GM23248 (cell line): Measurements from ENCODE around the gene NPBWR2. TPM values are rescaled to one million over a fixed set of nuclear protein-coding genes. Genes with fewer than 3 reads are reported as not detected.

Experiments
- DNase-seq: peaks from one replicate; pipeline ENCODE4 v3.0.0-alpha.2; 2015
- H2AFZ ChIP-seq: fragments of 200-600 bp; sonication (generic); 2 replicates; pipeline ENCODE4 v1.6.1; 2016; ENCODE audit warnings: antibody characterized with exemption
- H3F3A ChIP-seq: fragments of 200-600 bp; sonication (generic); 2 replicates; pipeline ENCODE4 v1.6.1; 2016; ENCODE audit warnings: mild to moderate bottlenecking, antibody characterized with exemption, mixed run types; ENCODE audit not compliant: insufficient read depth
- H3K27ac ChIP-seq: fragments of 200-600 bp; sonication (generic); 2 replicates; pipeline ENCODE4 v1.5.1; 2016; ENCODE audit warnings: mild to moderate bottlenecking
- H3K27me3 ChIP-seq: fragments of 200-600 bp; sonication (generic); replicated peaks from 2 replicates; pipeline ENCODE4 v1.6.1; 2016; ENCODE audit warnings: mild to moderate bottlenecking; ENCODE audit not compliant: insufficient read depth
- H3K36me3 ChIP-seq: fragments of 200-600 bp; sonication (generic); 2 replicates; pipeline ENCODE4 v1.6.1; 2016; ENCODE audit warnings: low read depth, mild to moderate bottlenecking
- H3K4me1 ChIP-seq: fragments of 200-600 bp; sonication (generic); 2 replicates; pipeline ENCODE4 v1.6.1; 2016; ENCODE audit warnings: mild to moderate bottlenecking; ENCODE audit not compliant: insufficient read depth
- H3K4me2 ChIP-seq: fragments of 200-600 bp; sonication (generic); one replicate; pipeline ENCODE4 v1.6.1; 2016; ENCODE audit warnings: mild to moderate bottlenecking; ENCODE audit not compliant: unreplicated experiment
- H3K4me3 ChIP-seq: fragments of 200-600 bp; sonication (generic); 2 replicates; pipeline ENCODE4 v1.5.1; 2016; ENCODE audit warnings: mild to moderate bottlenecking
- H3K79me2 ChIP-seq: fragments of 200-600 bp; sonication (generic); 2 replicates; pipeline ENCODE4 v1.6.1; 2016; ENCODE audit warnings: mild to moderate bottlenecking; ENCODE audit not compliant: insufficient read depth
- H3K9ac ChIP-seq: fragments of 200-600 bp; sonication (generic); 2 replicates; pipeline ENCODE4 v1.6.1; 2016; ENCODE audit warnings: mild to moderate bottlenecking
- H3K9me2 ChIP-seq: fragments of 200-600 bp; sonication (generic); 2 replicates; pipeline ENCODE4 v1.6.1; 2016; ENCODE audit warnings: mixed run types, mild to moderate bottlenecking, moderate library complexity; ENCODE audit not compliant: insufficient read depth
- H3K9me3 ChIP-seq: fragments of 200-600 bp; sonication (generic); one replicate; pipeline ENCODE4 v1.6.1; 2017; ENCODE audit warnings: low read depth
- H4K20me1 ChIP-seq: fragments of 200-600 bp; sonication (generic); 2 replicates; pipeline ENCODE4 v1.6.0; 2016; ENCODE audit not compliant: insufficient read depth
- EZH2 ChIP-seq: fragments of 200-600 bp; sonication (generic); IDR thresholded peaks from 2 replicates; pipeline ENCODE4 v1.6.1; 2018; ENCODE audit warnings: antibody characterized with exemption, mild to moderate bottlenecking; ENCODE audit not compliant: insufficient read depth, poor library complexity, severe bottlenecking
- EZH2phosphoT487 ChIP-seq: fragments of 200-600 bp; sonication (generic); IDR thresholded peaks from 2 replicates; pipeline ENCODE4 v1.6.1; 2018; ENCODE audit warnings: antibody characterized with exemption, moderate library complexity, mild to moderate bottlenecking, low read depth; ENCODE audit not compliant: insufficient read depth
- WGBS, 2 experiments: methylation state at CpG; one replicate each; pipeline ENCODE4 v1.1.6; 2015 to 2017; ENCODE audit warnings: low lambda C conversion rate in 2 of 2, low coverage in 1 of 2; ENCODE audit errors: missing lambda C conversion rate in 2 of 2; 5-methylcytosine and 5-hydroxymethylcytosine counted together
- in situ Hi-C: fragments of 300-500 bp; cut with MboI; formaldehyde crosslinking; loops from 2 replicates; pipeline ENCODE4 v1.15.0; 2020
- polyA plus RNA-seq: library from polyadenylated mRNA; unstranded; fragments of >200 nt; fragmentation: Nextera tagmentation; extraction: Ambion mirVana; gene quantifications from 2 replicates; pipeline ENCODE4 v1.2.1, GENCODE V29; 2016
- total RNA-seq: library from RNA; depleted of rRNA; stranded (reverse); fragments of >200 nt; shearing (Covaris generic); gene quantifications from 2 replicates; pipeline ENCODE4 v1.2.3, GENCODE V29; 2014

The NPBWR2 gene
- total and polyA plus RNA-seq, 2 experiments from 2014 or later, result not detected

DNA sequence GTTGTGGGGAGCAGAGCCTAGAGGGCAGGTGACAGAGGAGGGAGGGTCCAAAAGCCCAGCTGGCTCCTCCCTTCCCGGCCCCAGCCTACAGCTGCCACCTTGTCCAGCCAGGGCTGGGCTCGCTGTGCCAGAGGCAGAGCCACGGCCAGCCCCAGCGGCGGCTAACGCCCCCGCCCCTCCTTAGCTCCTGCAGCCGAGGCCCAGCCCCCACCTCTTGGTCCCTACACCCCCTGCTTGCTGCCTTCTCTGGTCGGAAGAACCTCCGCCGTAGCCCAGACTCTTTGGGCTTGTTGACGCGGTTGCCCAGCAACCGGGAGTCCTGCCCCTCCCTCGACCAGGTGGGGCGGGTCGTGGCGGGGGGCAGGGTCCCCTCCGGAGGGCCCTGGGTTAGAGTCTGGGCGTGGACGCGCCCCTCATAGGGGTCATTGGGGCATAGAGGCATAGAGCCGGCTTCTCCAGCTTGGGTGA, 22.6 kb downstream of the NPBWR2 start:
- Histone ChIP-seq H3K27me3 (peaks cover 4% of the 10 kb centered on the region; the same call in 1 of the 2 replicates), H3F3A (no peaks in the 10 kb centered on the region), H3K9ac (no peak overlapping the region), H3K4me2 (no peak overlapping the region), H2AFZ (no peak overlapping the region), H3K79me2 (no peaks in the 10 kb centered on the region), H3K4me3 (no peak overlapping the region), H3K4me1 (no peaks in the 10 kb centered on the region), H3K9me3 (no peaks in the 10 kb centered on the region), H3K27ac (no peak overlapping the region), H4K20me1 (no peaks in the 10 kb centered on the region), H3K36me3 (no peaks in the 10 kb centered on the region), H3K9me2 (no peaks in the 10 kb centered on the region)
- WGBS, 2 experiments, result 24 to 31% methylated on average over 23 of the region's 23 CpGs
- DNase-seq, result no peak
- TF ChIP-seq EZH2 (peak; percentile 66), EZH2phosphoT487 (no peak)
- in situ Hi-C loops, result no loop called here

DNA sequence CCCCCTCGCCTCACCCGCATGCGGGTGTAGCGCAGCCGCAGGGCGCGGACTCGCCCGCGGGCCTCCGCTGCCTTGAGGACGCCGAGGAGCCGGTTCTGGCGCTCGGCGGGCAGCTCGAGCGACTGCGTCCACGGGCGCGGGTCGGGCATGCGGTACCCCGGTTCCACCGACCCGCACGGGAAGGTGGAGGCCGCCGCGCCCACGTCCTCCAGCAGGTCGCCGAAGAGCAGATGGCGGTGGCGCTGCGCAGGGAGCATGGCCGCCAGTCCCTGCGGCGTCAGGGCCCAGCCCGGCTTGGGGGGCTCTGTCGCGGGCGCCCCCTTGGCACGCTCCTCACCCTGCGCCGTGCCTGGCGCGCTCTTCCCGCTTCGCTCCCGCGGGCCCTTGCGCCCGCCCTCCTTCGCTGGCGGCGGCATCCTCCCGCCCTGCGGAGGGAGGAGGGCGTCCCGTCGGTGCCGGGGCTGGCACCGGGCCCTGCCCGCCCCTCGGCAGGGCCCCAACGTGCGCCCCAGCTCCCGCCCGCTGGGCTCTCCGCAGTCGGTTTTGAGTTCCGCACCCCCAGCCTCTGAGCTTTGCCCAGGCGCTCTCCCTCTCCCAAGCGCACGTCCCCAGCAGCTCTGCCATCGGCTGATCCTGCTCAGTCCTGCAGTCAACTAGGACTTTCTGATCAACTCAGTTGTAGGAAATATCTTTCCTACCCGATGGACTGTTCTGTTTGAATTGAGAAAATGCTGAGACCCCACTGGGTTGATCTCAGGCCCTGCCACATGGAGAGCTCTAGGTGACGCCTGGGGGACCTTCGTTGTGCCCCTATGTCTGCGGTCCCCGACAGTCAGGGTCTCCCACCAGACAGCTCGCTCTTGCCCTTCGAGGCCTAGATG, 23.3 kb downstream of the NPBWR2 start, which contains the start of gene LKAAEAR1:
Gene LKAAEAR1, minus strand, starts transcription at position 595 of the 881 bp plus-strand sequence. Its CDS starts 179 bp downstream, at position 416.
- peak within 1 kb of the TSS; percentile 70 for H2AFZ ChIP-seq
- no peak for TF ChIP-seq EZH2phosphoT487
- peak; percentile 87 for TF ChIP-seq EZH2
- H3K9me2 ChIP-seq, result no peaks in the 10 kb centered on the region
- peaks cover 4% of the 10 kb centered on the region; the same call in 1 of the 2 replicates for H3K27me3 ChIP-seq
- H3K9me3 ChIP-seq, result no peaks in the 10 kb centered on the region
- H3K4me2 ChIP-seq, result peak within 1 kb of the TSS; percentile 49
- no peaks in the 10 kb centered on the region for H4K20me1 ChIP-seq
- H3K36me3 ChIP-seq, result no peaks in the 10 kb centered on the region
- H3K27ac ChIP-seq, result no peak within 1 kb of the TSS
- peak; percentile 29 for DNase-seq
- in situ Hi-C loops, result no loop called here
- H3F3A ChIP-seq, result no peaks in the 10 kb centered on the region
- H3K4me3 ChIP-seq, result peak within 1 kb of the TSS; percentile 66
- H3K9ac ChIP-seq, result no peak within 1 kb of the TSS
- 4 to 6% methylated on average over 71 to 73 of the region's 86 CpGs for WGBS, 2 experiments
- no peaks in the 10 kb centered on the region for H3K4me1 ChIP-seq
- H3K79me2 ChIP-seq, result no peaks in the 10 kb centered on the region

DNA sequence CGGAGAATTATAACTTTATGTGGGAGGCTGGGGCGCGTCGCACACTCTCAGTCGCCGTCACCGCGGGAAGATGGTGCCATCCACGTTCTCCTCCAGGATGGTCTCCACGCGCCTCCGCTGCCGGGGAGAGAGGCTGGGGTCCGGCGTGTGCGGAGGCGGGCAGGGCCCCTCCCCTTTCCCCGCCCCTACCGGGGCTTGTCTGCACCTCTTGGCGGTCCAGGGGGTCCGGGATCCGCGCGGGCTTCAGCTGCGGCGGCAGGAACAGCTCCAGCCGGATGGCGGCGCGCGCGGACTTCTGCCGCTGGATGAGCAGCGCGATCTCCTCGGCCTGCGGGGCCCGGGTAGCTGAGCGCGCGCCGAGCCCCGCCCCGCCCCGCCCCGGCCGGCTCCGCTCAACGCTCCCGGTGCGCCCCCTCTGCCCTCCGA, 24.0 kb downstream of the NPBWR2 start:
- no peak for TF ChIP-seq EZH2
- TF ChIP-seq EZH2phosphoT487, result no peak
- Histone ChIP-seq H3K9me3 (no peaks in the 10 kb centered on the region), H2AFZ (peak overlapping the region; percentile 70), H3K4me1 (peaks cover 6% of the 10 kb centered on the region), H3K9me2 (no peaks in the 10 kb centered on the region), H3K79me2 (no peaks in the 10 kb centered on the region), H3K27ac (no peak overlapping the region), H3K4me3 (peak overlapping the region; percentile 66), H3F3A (no peaks in the 10 kb centered on the region), H4K20me1 (no peaks in the 10 kb centered on the region), H3K4me2 (peak overlapping the region; percentile 49), H3K36me3 (no peaks in the 10 kb centered on the region), H3K27me3 (peaks cover 4% of the 10 kb centered on the region; the same call in 1 of the 2 replicates), H3K9ac (no peak overlapping the region)
- in situ Hi-C loops, result no loop called here
- DNase-seq, result peak; percentile 85
- 1% methylated on average over 11 to 16 of the region's 52 CpGs for WGBS, 2 experiments

DNA sequence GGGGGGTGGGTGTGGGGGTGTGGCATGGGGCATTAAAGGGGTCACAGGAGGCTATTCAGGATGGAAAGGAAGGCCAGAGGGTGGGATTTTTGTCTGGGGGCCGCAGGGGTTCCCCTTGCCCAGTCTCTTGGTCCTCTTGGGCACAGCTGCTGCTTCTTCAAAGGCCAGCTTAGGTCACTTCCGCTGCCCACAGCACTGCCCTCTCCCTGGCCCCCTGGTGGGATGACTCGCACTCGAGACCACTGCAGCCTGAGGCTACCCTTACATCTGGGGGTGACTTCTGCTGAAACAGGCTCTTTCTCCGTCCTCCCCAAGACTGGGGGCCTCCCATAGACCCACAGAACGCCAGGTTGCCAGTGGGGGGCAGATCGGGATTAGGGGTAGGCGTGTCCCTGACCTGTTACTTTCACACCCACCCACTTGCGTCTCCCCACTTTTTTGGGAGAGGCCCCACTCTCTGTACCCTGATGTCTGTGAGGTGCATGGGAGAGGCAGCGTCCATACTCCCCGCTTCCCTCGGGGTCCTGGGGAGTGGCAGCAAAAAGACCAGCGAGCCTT, 24.5 kb downstream of the NPBWR2 start:
- Histone ChIP-seq H4K20me1 (no peaks in the 10 kb centered on the region), H3K9me2 (no peaks in the 10 kb centered on the region), H2AFZ (peak overlapping the region; percentile 70; the same call in 1 of the 2 replicates), H3K4me2 (peak overlapping the region; percentile 49), H3K4me1 (peaks cover 10% of the 10 kb centered on the region), H3K27ac (no peak overlapping the region), H3F3A (no peaks in the 10 kb centered on the region), H3K79me2 (no peaks in the 10 kb centered on the region), H3K27me3 (peaks cover 4% of the 10 kb centered on the region; the same call in 1 of the 2 replicates), H3K36me3 (no peaks in the 10 kb centered on the region), H3K4me3 (peak overlapping the region; percentile 66), H3K9me3 (no peaks in the 10 kb centered on the region), H3K9ac (no peak overlapping the region)
- in situ Hi-C loops, result no loop called here
- no peak for TF ChIP-seq EZH2
- no peak for TF ChIP-seq EZH2phosphoT487
- no peak for DNase-seq
- 20 to 23% methylated on average over 10 to 13 of the region's 13 CpGs for WGBS, 2 experiments
